GM18526 (cell line): ENCODE data around the gene BNC2.

Source experiments
- POLR2A ChIP-seq: IDR thresholded peaks from 3 replicates; pipeline ENCODE4 v1.6.1; 2011; ENCODE audit not compliant: insufficient read length; ENCODE audit errors: extremely low read depth

The BNC2 gene

GRCh38 chr9:16505199-16505598, 365.3 kb downstream of the BNC2 start:
- no peak for TF ChIP-seq POLR2A

GRCh38 chr9:16501726-16502125, 368.7 kb downstream of the BNC2 start:
- TF ChIP-seq POLR2A = no peak

GRCh38 chr9:16501141-16501540, 369.3 kb downstream of the BNC2 start:
- no peak for TF ChIP-seq POLR2A

- TF ChIP-seq POLR2A = no peak
Observed at GRCh38 chr9:16500386-16500785, 370.1 kb downstream of the BNC2 start.

GRCh38 chr9:16499892-16500291, 370.6 kb downstream of the BNC2 start:
- no peak for TF ChIP-seq POLR2A

- no peak for TF ChIP-seq POLR2A
Observed at GRCh38 chr9:16496908-16497307, 373.6 kb downstream of the BNC2 start.

GRCh38 chr9:16487915-16488314, 382.6 kb downstream of the BNC2 start:
- no peak for TF ChIP-seq POLR2A

DNA sequence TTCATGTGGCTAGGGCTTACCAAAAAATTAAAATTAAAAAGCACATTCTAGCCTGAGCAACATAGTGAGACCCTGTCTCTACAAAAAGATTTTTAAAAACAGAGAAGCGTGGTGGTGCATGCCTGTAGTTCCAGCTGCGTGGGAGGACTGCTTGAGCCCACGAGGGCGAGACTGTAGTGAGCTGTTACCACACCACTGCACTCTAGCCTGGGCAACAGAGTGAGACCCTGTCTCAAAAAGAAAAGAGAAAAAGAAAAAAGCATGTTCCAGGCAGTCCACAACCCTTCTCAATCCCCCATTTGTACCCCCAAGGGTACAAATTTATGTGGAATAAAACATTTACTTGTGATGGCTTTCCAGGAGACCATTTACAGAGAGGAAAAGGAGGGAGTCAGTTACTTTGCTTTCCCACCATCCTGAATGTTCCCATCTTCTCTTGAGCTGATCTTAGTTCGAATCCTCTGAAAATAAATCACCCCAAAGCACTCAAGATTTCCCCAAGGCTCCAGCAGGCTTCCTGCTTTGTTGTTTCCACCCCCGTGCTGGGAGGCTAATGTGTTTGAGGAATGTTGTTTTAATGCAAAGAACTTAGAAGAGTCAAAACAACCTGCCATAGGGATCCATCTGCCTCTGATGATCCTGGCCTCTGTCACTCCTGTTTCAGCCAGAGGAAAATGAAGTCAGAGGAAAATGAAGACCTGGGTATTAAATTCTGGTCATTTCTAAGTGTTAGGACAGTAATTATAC, 384.7 kb downstream of the BNC2 start:
- no peak for TF ChIP-seq POLR2A

- TF ChIP-seq POLR2A = no peak
Observed at GRCh38 chr9:16485160-16485559, 385.3 kb downstream of the BNC2 start.

- TF ChIP-seq POLR2A = no peak
Observed at GRCh38 chr9:16484744-16485143, 385.7 kb downstream of the BNC2 start.

DNA sequence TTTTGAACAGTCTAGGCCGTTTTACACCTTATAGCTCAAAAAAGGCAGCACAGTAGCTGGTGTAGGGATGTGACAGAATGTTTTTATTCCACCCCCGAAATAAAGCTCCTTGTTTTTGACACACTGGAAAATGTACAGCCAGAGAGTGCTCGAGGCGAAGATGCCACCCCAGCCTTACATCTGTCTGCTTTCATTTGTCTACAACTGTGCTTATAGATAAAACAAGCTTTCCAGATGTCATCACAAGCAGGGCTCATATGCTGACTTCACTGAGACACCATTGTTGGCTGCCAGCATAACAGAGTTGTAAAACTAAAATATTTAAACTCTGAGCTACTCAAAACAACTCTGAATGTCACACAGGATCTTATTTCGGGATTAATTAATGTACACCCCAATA, 386.3 kb downstream of the BNC2 start:
- no peak for TF ChIP-seq POLR2A

GRCh38 chr9:16482764-16483163, 387.7 kb downstream of the BNC2 start:
- no peak for TF ChIP-seq POLR2A

DNA sequence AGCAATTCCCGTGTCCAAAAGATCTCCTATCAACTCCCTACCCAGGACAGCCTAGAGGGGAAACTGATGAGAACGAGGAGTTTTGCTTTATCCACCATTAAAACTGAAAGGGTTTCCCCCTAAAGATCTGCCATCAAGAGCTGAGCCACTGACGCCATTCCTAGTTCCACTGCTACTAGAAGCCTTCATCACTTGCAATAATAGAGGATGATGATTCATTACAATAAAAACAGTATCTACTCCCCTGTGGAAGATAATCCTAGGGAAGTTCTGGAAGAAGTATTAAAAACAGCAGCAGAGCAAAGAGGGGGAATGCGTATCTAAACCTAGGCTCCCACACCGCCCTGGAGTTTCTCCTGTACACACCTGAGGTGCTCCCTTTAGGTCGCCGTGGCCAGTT, 394.5 kb downstream of the BNC2 start:
- no peak for TF ChIP-seq POLR2A

- no peak for TF ChIP-seq POLR2A
Observed at GRCh38 chr9:16475257-16475656, 395.2 kb downstream of the BNC2 start.

DNA sequence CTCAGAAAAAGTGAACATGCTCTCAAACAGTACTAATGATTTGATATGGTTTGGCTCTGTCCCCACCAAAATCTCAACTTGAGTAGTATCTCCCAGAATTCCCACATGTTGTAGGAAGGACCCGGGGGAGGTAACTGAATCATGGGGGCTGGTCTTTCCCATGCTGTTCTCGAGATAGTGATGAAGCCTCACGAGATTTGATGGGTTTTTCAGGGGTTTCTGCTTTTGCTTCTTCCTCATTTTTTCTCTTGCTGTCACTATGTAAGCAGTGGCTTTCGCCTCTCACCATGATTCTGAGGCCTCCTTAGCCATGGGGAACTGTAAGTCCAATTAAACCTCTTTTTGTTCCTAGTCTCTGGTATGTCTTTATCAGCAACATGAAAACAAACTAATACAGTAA, 401.3 kb downstream of the BNC2 start:
- TF ChIP-seq POLR2A = no peak

- TF ChIP-seq POLR2A = no peak
Observed at GRCh38 chr9:16461851-16462250, 408.6 kb downstream of the BNC2 start.

GRCh38 chr9:16461137-16461840, 409.2 kb downstream of the BNC2 start:
- no peak for TF ChIP-seq POLR2A
